HG03045 (cell line): ENCODE measurements around the gene ATP1A2.
A peak's percentile ranks its signal among the peaks of the same experiment; 100 is the strongest.
"Not testable (repeated sequence)": the region's sequence is repeated elsewhere in the genome, so short reads cannot be mapped to it uniquely, and the experiment has no call there.

ENCODE experiments used
- ATAC-seq: cut with Tn5 transposase; IDR thresholded peaks from one replicate; pipeline ENCODE4 v1.9.1; 2021; ENCODE audit warnings: mild to moderate bottlenecking, moderate library complexity; ENCODE audit not compliant: unreplicated experiment

The ATP1A2 gene

GRCh38 chr1:160099716-160100375, 15.7 kb upstream of the ATP1A2 start:
- no peak for ATAC-seq

- peak; percentile 24 for ATAC-seq
These were observed 14.4 kb upstream of the ATP1A2 start for GRCh38 chr1:160101037-160101716.

GRCh38 chr1:160101717-160102522, 13.6 kb upstream of the ATP1A2 start:
- ATAC-seq, result no peak

GRCh38 chr1:160103658-160104408, 11.7 kb upstream of the ATP1A2 start:
- ATAC-seq, result no peak

- ATAC-seq, result no peak
These were observed 11.1 kb upstream of the ATP1A2 start for GRCh38 chr1:160104486-160104885.

- no peak for ATAC-seq
These were observed 10.4 kb upstream of the ATP1A2 start for GRCh38 chr1:160105155-160105554.

- no peak for ATAC-seq
These were observed 8.0 kb upstream of the ATP1A2 start for GRCh38 chr1:160107512-160107911.

- ATAC-seq, result no peak
These were observed 6.5 kb upstream of the ATP1A2 start for GRCh38 chr1:160108888-160109662.

GRCh38 chr1:160109686-160110085, 5.9 kb upstream of the ATP1A2 start:
- ATAC-seq, result no peak

GRCh38 chr1:160111462-160111861, 4.1 kb upstream of the ATP1A2 start:
- not testable (repeated sequence) for ATAC-seq

- no peak for ATAC-seq
These were observed 3.2 kb upstream of the ATP1A2 start for GRCh38 chr1:160112357-160112756.

- ATAC-seq, result no peak
These were observed 2.2 kb upstream of the ATP1A2 start for GRCh38 chr1:160113407-160113806.

- no peak for ATAC-seq
These were observed 1.5 kb upstream of the ATP1A2 start for GRCh38 chr1:160114085-160114484.

GRCh38 chr1:160116283-160117147, 956 bp downstream of the ATP1A2 start:
- ATAC-seq, result no peak

GRCh38 chr1:160117300-160117699, 1.7 kb downstream of the ATP1A2 start:
- ATAC-seq, result no peak

- no peak for ATAC-seq
These were observed 2.2 kb downstream of the ATP1A2 start for GRCh38 chr1:160117709-160118183.

GRCh38 chr1:160118928-160119327, 3.4 kb downstream of the ATP1A2 start:
- ATAC-seq, result no peak

GRCh38 chr1:160120797-160121196, 5.2 kb downstream of the ATP1A2 start:
- no peak for ATAC-seq

- no peak for ATAC-seq
These were observed 5.8 kb downstream of the ATP1A2 start for GRCh38 chr1:160121388-160121787.
